ENCODE data around the gene ZNF772.
"Not testable (repeated sequence)": the region's sequence is repeated elsewhere in the genome, so short reads cannot be mapped to it uniquely, and the experiment has no call there.

ZNF772 gene

GRCh38 chr19:57487477-57488298, 10.3 kb upstream of the ZNF772 start, which contains the start of gene ZNF419:
Gene ZNF419, plus strand, starts transcription at chr19:57487750. Its CDS starts 201 bp downstream, at chr19:57487951.
- H3K9ac ChIP-seq (ENCODE audit: low read length), result peak within 1 kb of the TSS; percentile 73; the same call in 1 of the 2 replicates
- not testable (repeated sequence) for H3K36me3 ChIP-seq (replicated peaks; ENCODE audit: insufficient read depth, low read length); H4K20me1 ChIP-seq (ENCODE audit: insufficient read depth, low read length); H3K27me3 ChIP-seq (replicated peaks; ENCODE audit: insufficient read depth, low read length); H3K9me3 ChIP-seq (replicated peaks; ENCODE audit: insufficient read depth, low read length); H3F3A ChIP-seq (ENCODE audit: insufficient read depth, low read length); H3K4me1 ChIP-seq (ENCODE audit: low read length); H3K9me2 ChIP-seq (replicated peaks; ENCODE audit: insufficient read depth, low read length); H3K79me2 ChIP-seq (ENCODE audit: low read length)
- peak; percentile 96 for DNase-seq
- H2AFZ ChIP-seq (ENCODE audit: low read length), result peak within 1 kb of the TSS; percentile 95
- H3K4me2 ChIP-seq (ENCODE audit: low read depth, low read length), result peak within 1 kb of the TSS; percentile 52; the same call in 1 of the 2 replicates
- H3K27ac ChIP-seq (ENCODE audit: low read length), result peak within 1 kb of the TSS; percentile 33; the same call in 1 of the 2 replicates
- peak within 1 kb of the TSS; percentile 79 for H3K4me3 ChIP-seq (ENCODE audit: low read length)

GRCh38 chr19:57473646-57474045, 3.7 kb downstream of the ZNF772 start:
- DNase-seq, result no peak
- peaks cover 7% of the 10 kb centered on the region; the same call in 1 of the 2 replicates for H3K36me3 ChIP-seq (replicated peaks; ENCODE audit: insufficient read depth, low read length)
- H4K20me1 ChIP-seq (ENCODE audit: insufficient read depth, low read length), result no peaks in the 10 kb centered on the region
- no peak overlapping the region for H3K4me3 ChIP-seq (ENCODE audit: low read length)
- no peak overlapping the region for H3K27ac ChIP-seq (ENCODE audit: low read length)
- no peaks in the 10 kb centered on the region for H3K79me2 ChIP-seq (ENCODE audit: low read length)
- no peak overlapping the region for H3K4me2 ChIP-seq (ENCODE audit: low read depth, low read length)
- TF ChIP-seq EZH2 (optimal IDR thresholded peaks at IDR 0.05; ENCODE audit: low read depth, low read length), result no peak
- TF ChIP-seq EZH2phosphoT487 (IDR thresholded peaks at IDR 0.05; ENCODE audit: low read length), result no peak
- TF ChIP-seq CTCF (IDR thresholded peaks at IDR 0.05; ENCODE audit: low read length), result no peak
- H3F3A ChIP-seq (ENCODE audit: insufficient read depth, low read length), result no peaks in the 10 kb centered on the region; the same call in 1 of the 2 replicates
- H2AFZ ChIP-seq (ENCODE audit: low read length), result no peak overlapping the region
- H3K27me3 ChIP-seq (replicated peaks; ENCODE audit: insufficient read depth, low read length), result no peaks in the 10 kb centered on the region
- no peaks in the 10 kb centered on the region for H3K9me3 ChIP-seq (replicated peaks; ENCODE audit: insufficient read depth, low read length)
- peaks cover 4% of the 10 kb centered on the region; the same call in 1 of the 2 replicates for H3K4me1 ChIP-seq (ENCODE audit: low read length)
- H3K9me2 ChIP-seq (replicated peaks; ENCODE audit: insufficient read depth, low read length), result no peaks in the 10 kb centered on the region
- no peak overlapping the region for H3K9ac ChIP-seq (ENCODE audit: low read length)

GRCh38 chr19:57466489-57466888, 10.9 kb downstream of the ZNF772 start:
- no peak overlapping the region for H3K27ac ChIP-seq (ENCODE audit: low read length)
- H3K4me2 ChIP-seq (ENCODE audit: low read depth, low read length), result no peak overlapping the region
- no peaks in the 10 kb centered on the region for H3K9me2 ChIP-seq (replicated peaks; ENCODE audit: insufficient read depth, low read length)
- no peaks in the 10 kb centered on the region for H3K27me3 ChIP-seq (replicated peaks; ENCODE audit: insufficient read depth, low read length)
- no peaks in the 10 kb centered on the region for H3K9me3 ChIP-seq (replicated peaks; ENCODE audit: insufficient read depth, low read length)
- no peak for DNase-seq
- no peaks in the 10 kb centered on the region for H3K36me3 ChIP-seq (replicated peaks; ENCODE audit: insufficient read depth, low read length)
- H3K79me2 ChIP-seq (ENCODE audit: low read length), result no peaks in the 10 kb centered on the region
- no peaks in the 10 kb centered on the region for H3F3A ChIP-seq (ENCODE audit: insufficient read depth, low read length)
- no peak overlapping the region for H3K4me3 ChIP-seq (ENCODE audit: low read length)
- H3K4me1 ChIP-seq (ENCODE audit: low read length), result no peaks in the 10 kb centered on the region
- H2AFZ ChIP-seq (ENCODE audit: low read length), result no peak overlapping the region
- TF ChIP-seq EZH2 (optimal IDR thresholded peaks at IDR 0.05; ENCODE audit: low read depth, low read length) (no peak), EZH2phosphoT487 (IDR thresholded peaks at IDR 0.05; ENCODE audit: low read length) (no peak), CTCF (IDR thresholded peaks at IDR 0.05; ENCODE audit: low read length) (no peak)
- no peak overlapping the region for H3K9ac ChIP-seq (ENCODE audit: low read length)
- no peaks in the 10 kb centered on the region for H4K20me1 ChIP-seq (ENCODE audit: insufficient read depth, low read length)

All from MM.1S (cell line).